GM21786 (cell line): ENCODE results near the gene FARP1.

ENCODE experiments used
- ATAC-seq: cut with Tn5 transposase; IDR thresholded peaks from one replicate; pipeline ENCODE4 v1.9.1; 2021; ENCODE audit not compliant: unreplicated experiment

FARP1 gene

DNA sequence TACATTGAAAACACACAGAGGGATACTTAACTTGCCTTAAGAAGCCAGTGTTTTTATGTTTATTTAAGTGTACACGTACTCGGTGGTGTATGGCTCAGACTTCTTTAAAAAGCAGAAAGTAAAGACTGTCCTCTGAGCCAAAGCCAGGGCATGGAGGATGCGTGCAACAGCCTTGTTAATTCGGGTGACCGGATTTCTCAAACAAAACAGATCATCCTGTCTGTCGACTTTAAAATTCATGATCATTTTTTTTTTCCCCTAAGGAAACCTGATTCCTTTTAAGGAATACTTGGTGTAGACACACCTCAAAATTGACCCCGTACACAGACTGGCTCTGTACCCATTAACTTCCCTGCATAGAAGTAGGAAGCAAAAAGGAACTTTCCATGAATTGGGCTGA is 158.8 kb downstream of the FARP1 start:
- ATAC-seq, result no peak

DNA sequence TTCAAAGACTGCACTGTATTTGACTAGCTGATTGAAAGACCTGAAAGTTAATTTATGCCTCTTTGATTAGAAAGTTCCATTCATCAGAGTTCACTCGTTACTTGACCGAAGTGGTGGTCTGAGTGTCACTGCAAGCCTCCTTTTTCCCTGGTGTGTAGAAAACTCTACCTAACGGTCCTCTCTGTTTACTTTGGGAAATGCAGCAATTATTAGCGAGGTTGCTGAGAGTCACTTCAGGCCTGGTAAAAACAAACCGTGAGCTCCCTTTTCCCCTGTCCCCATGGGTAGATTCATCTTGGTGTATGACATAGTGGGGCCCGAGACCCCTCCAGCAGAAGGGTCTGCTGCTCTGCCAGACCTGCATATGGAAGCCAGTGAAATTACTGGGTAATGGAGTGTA is 161.0 kb downstream of the FARP1 start:
- ATAC-seq, result no peak

DNA sequence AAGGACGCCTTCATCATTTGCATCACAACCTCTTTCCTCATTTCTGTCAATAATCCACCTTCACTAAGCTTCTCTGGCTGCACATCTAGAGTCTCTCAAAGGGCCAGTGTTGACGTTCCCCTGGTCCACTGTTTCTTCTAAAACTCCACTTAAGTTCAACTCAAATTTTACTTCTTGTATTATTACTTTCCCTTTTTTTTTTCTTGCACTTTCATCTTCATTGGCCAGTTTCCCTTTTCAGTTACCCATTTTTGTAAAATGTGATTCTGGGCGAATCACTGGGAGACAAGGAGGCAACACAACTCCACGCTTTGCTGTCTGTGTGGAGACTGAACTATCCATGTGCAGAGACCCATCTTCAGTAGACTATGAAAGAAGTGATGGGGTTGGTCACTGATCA is 162.8 kb downstream of the FARP1 start:
- no peak for ATAC-seq

DNA sequence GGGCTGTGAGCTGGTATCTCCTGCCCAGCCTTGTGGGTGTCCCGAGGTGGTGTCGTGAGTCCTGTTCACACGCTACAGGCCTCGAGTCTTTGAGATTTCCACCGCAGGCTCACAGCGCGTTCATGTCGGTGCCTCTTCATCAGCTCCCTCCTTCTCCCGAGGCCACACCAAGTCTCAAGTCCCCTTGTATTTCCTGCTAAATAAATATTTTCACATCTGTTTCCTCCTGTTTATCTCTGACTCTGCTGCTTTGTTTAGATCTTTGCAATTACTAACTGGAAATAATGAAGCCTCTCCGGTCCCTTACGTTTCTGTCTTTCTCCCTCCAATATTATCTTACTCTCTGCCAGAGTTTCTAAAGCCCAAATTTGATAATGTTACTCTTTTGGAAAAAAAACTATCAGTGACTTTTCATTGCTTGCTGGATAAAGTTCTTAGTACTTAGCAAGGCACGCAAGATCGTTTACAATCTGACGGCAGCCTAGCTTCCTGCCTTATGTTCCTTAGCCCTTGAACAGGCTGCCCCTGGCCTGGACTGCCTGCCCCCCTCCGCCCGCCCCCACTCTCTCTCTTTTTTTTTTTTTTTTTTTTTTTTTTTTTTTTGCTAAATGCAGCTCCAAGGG is 164.7 kb downstream of the FARP1 start:
- ATAC-seq, result no peak

DNA sequence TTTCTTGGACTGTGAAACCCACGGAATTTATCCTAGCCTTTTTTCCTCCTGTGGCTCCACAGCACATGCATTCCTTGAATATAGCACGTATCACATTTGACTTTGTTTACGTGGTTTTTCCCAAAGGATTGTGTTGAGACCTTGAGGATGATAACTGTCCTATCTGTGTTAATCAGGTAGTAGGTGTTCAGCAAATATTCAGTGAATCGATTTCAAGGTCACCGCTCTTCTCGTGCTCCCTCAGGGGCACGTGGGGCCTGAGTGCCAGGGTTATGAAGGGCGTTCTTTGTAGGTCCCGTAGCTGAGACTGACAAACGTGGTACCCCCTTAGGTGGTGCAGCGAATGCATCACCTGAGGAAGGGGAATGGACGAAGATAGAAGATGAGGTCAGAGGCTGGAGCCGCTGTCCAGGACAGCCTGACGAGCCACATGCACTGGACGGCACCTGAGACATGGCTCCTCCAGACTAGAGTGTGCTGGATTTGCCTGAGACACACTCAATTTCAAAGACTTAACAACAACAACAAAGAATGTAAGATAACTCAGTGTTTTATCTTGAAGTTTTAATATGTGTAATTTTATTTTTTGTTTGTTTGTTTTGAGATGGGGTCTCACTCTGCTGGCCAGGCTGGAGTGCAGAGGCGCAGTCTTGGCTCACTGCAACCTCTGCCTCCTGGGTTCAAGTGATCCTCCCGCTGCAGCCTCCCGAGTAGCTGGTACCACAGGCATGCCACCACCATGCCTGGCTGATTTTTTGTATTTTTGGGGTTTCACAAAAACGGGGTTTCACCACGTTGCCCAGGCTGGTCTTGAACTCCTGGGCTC is 165.4 kb downstream of the FARP1 start:
- no peak for ATAC-seq

DNA sequence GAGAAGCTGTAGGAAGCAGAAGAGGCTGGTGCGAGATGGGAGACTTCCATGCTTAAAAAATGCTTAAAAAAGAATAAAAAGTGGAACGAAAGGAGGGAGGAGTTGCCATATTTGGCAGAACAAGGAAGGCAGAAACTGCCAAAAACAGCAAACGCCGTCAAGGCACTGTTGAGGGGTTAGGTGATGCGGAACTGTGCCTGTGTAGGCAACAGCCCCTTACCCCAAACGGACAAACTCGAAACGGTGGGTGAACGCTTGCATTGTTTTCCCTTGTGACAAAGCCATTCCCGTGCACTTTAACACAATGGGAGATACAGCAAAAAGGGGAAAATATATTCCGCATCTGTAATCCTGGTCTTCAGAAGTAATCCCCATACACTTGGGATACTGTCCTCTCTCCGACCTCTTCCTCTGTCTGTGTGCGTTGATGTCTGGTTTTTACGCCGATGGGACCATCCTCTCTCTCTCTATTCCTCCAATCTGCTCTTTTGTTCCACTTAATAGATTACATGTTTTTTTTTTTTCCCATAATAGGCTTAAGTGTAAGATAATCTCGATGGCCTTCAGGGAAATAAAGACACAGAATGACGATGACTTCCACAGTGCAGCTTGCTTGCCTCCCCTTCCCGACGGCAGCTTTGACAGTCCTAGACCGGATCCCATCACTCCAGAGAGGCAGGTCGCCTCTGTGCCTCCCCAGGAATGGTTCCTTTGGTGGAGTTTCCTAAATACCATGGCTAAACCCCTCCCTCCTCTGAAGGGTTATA is 166.9 kb downstream of the FARP1 start:
- no peak for ATAC-seq

DNA sequence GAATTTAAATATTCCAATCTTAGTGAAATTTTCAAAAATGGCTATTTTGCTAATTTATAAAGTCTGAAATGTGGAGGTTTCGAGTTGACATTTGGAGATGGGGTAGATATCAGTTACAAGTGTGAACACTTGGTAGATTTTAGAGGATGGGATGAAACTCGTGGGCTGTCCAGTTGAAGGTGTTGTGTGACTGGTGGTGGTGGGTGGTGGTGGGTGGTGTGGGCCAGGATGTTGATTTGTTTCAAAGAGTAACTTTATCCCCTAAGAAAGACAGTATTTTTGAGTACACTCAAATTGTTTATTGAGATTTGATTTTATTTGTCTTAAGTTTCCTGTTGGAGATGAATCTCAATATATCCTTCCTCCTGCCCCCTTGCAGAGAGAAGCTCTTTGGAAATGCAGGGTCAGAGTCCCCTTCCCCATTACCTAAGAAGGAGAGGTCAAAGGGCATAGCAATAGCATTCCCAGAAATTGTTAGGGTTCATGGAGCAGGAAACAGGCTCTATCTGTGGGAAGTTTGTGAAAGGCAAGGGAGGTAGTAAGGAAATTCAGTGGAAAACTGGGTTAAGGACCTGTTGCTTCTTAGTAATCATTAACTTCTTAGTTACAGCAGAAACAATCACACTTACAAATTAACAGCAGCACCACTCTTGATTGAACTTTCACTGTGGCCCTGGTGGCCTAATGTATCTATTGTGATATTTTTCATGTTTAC is 167.7 kb downstream of the FARP1 start:
- ATAC-seq, result no peak

DNA sequence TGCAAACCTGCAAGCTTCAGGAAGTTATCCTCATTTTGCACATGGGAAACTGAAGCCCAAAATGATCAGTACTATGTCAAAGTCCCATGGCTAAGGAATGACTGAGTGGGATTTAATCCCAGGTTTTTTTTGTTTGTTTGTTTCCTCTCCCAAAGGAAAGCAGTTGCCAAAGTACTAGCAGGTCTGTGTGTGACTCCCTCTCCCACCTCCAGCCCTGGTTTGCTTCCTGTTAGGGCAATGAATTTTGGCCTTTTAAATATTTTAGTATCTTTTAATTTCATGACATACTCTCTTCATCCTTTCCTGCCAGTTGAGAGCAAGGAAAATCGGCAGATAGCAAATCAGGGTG is 168.3 kb downstream of the FARP1 start:
- ATAC-seq, result no peak

DNA sequence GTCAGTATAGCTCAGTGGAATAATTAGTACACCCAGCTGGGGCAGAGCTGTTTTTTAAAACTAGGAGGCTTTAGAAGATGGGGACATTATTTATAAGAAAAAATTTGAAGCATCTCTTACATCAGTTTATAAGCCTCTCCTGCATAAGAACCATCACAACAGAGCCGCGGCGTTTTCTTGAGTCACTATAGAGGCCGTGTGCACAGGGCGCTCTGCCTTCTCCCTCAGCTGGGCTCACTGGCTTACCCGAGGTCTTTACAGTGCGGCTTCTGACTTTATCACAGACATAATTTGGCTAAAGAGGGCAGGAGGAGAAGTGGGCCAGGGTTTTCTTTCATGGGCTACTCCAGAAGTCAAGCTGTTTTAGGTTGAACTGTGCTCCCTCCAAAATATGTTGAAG is 169.7 kb downstream of the FARP1 start:
- no peak for ATAC-seq

DNA sequence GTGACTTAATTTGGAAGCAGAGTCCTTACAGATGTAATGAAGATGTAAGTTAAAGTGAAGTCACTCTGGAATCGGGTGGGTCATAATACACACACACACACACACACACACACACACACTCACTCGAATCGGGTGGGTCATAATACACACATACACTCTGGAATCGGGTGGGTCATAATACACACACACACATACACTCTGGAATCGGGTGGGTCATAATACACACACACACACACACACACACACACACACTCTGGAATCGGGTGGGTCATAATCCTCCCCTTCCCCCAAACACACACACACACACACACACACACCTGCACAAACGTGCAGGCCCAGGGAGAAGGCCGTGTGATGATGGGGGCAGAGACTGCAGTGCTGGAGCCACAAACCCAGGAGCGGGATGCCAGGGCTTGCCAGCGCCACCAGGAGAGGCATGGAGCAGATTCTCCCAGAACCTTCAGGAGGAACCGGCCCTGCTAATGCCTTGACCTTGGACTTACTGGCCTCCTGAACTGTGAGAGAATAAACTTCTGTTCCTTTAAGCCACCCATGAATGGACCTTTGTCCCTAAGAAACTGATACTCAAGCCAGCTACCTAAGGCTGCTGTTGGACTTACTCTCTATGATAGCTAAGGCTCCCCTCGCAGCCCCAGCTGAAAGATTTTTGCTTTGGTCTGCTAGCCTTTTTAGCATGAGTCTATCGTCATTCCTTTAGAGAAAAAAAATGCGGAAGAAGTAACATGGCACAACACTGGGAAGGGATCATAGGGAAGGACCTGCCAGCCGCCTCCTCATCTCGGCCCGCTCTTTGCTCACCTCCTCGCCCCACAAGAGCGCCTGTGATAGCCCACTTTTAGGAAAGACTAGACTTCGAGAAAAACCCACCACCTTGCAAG is 170.4 kb downstream of the FARP1 start:
- ATAC-seq, result no peak

DNA sequence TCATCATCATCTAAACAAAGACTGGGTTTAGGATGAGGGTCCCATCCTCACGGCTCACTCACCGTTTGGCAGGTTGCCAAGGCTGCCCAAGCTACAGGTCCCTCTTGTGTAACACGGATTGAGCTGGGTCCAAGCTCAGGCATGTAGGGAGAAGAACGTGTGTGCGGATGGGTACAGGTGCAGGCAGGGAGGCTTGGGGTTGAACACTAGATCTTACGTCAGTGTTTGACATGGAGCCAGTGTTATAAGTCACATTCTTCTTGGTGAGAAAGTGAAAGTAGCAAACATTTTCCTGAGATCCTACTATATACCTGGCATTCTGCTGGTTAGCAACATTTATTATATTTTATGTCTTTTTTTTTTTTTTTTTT is 171.0 kb downstream of the FARP1 start:
- ATAC-seq, result no peak

DNA sequence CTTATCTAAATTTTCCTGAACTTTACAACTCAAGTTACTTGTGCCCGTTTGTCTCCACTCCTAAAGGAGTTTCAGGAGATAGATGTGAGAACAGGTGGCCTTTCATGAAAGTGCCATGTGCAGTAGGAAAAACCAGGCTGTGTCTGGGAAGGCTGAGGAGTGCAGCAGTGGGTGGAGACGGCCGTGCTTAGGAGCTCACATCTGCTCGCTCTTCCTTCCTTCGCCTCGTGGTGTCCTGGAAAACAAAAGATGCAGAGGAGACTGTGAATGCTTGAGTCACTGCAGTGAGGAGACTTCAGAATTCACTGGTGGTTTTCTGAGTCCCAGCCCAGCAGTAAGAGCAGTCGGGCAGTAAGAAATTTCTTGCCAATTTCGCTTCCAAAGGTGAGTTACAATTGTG is 172.6 kb downstream of the FARP1 start:
- no peak for ATAC-seq

DNA sequence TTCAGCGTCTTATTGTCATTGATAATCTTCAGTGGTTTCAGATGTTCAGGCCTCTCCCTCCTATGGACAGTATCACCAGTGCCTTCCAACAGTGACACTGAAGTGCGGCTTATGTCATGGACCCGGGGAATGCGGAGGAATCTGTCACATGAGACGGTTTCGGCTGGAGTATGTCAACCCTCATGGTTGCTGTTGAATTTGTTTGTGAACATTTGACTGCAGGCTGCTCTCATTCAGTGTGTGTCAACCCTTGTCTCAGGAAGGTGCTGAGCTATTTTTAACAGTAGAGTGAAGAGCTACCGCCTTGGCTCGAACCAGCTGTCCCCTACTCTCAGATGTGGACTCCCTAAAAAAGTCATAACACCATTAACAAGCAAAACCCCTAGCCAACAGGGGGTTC is 173.0 kb downstream of the FARP1 start:
- no peak for ATAC-seq

DNA sequence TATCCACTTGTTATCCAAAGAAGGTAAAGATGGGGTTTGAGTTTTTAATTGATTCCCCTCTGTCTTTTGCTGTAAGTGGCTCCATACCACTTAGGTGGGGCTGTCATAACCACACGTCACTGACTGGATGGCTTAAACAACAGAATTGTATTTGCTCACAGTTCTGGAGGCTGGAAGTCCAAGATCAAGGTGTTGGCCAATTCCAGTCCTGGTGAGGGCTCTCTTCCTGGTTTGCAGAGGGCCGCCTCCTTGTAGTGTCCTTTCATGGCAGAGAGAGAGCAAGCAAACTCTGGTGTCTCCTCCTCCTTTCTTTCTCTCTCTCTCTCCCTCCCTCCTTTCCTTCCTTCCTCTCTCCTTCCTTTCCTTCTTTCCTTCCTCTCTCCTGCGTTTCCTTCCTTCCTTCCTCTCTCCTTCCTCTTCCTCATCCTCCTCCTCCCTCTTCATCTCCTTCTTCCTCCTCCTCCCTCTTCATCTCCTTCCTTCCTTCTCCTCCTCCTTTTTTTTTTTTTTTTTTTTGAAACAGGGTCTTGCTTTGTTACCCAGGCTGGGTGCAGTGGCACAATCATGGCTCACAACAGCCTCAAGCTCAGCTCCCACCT is 174.8 kb downstream of the FARP1 start:
- ATAC-seq, result no peak

DNA sequence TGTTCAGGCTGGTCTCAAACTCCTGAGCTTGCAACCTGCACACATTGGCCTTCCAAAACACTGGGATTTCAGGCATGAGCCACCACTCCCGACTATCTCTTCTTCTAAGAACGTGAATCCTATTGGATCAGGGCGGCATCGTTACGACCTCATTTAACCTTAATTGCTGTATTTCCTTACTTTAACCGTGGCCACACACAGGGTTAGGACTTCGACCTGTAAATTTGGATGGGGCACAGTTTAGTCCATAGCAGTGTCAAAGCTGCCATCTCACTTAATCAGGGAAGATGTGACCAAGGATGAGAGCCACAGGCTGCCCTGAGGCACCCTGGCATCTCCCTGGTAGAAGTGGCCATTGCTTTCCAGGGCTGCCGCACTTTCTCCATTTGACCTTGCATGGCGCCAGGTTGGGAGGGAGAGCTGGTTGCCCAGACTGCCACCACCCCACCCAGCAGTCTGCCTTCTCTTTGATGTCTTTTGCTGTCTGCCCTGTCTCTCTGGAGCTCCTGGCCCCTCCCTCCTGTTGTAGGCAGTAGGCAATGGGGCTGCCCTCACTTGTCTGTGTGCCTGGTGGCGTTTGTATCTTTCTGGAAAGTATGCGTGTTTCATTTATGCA is 175.5 kb downstream of the FARP1 start:
- ATAC-seq, result no peak

DNA sequence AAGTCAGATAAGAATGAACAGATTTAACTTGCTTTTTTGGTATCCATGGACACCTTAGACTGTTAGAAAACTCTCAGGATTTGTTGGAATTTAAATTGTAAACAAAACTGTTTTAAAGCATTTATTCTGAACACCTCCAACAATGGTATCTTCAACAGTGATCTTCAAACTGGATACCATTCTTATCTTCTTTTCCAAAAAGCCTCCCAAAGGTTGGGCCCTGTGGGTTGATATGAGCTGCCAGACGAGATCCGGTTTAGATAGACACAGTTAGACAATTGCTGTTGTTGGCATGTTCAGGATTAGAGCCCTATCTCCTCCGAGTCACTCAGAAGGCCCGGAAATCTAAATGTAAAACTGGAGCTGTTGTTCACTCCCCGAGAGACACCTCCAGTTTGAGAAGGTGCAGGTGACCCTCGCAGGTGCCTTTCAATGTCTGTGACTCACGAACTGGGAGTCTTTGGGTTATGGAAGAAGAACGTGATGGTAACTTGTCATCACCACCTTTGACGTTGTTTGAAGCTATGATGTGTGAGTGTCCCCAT is 177.7 kb downstream of the FARP1 start:
- ATAC-seq, result no peak

DNA sequence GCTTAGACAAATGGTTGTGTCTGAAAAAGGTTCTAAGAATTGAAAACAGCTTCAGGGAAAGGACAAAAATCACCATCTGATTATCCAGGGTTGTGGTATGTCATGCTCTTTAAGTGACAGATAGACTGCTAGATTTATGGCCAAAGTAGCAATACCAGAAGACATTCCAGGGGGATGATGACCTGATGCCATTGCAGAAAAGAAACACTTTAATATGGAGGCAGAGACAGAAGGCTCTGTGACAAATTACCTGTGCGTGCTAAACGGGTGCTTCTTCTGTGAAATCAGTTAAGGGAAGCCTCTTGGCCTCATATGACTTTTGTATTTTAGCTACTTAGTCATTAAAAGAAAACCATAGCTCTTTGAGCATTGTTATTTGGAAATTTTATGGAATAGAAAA is 178.5 kb downstream of the FARP1 start:
- ATAC-seq, result no peak

DNA sequence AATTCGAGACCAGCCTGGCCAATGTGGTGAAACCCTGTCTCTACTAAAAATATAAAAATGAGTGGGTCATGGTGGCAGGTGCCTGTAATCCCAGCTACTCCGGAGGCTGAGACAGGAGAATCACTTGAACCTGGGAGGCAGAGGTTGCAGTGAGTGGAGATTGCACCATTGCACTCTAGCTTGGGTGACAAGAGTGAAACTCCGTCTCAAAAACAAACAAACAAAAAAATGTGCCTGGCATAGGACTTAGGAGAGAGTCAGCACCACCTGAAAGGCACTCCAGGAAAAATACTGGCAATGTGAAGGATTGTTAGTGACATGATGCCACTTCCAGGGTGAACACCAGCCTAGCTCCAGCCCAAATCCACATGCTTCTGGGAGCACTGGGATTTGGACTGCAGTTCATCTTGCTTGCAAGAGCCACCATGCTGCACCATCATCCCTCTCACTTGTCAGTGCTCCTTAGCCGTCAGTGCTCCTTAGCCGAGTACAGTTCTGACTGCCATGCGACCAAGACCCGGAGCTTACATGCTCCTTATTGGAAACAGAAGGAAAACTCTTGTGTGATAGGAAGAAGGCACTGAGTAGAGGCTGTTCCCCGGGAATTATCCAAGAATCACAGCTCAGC is 179.3 kb downstream of the FARP1 start:
- ATAC-seq, result no peak

DNA sequence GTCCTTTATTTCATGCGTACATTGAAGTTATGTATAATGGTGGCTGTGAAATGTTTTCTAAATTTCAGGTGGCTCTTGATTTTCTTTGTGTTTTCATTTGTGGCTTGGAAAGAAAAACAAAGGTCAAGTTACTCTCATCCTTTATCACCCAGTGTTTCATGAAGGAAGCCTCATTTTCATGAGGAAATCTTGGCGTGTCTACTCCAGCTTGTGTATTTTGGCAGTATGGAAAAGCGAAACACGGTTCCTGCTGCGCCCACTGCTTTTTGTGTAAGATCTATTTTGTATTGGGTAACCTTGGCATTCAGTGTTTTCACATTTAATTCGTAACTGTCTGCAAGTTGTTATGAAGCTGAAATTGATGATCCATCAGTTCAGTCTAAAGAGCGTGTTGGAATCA is 181.2 kb downstream of the FARP1 start:
- no peak for ATAC-seq
